Vagina (tissue), 2 donors: ENCODE data around the gene EP300. TPM values are rescaled to one million over a fixed set of nuclear protein-coding genes. Genes with fewer than 3 reads are reported as not detected.
"Not testable (repeated sequence)": the region's sequence is repeated elsewhere in the genome, so short reads cannot be mapped to it uniquely, and the experiment has no call there.

Source experiments
- DNase-seq, 2 donors: peaks; one replicate each; pipeline ENCODE4 v3.0.0-alpha.2; 2017; ENCODE audit errors: extremely low spot score in 2 of 2
- H3K27ac ChIP-seq: fragments of 200-600 bp; sonication (generic); one replicate; pipeline ENCODE4 v1.5.1; 2019
- H3K27me3 ChIP-seq: fragments of 200-600 bp; sonication (generic); one replicate; pipeline ENCODE4 v1.5.1; 2019
- H3K36me3 ChIP-seq, 2 donors: fragments of 200-600 bp; sonication (generic); one replicate each; pipeline ENCODE4 v1.5.1; 2017 to 2019
- H3K4me1 ChIP-seq: fragments of 200-600 bp; sonication (generic); one replicate; pipeline ENCODE4 v1.5.1; 2019
- H3K4me3 ChIP-seq, 2 donors: fragments of 200-600 bp; sonication (generic); 1 replicate in 1 of 2; 2 replicates in 1 of 2; pipeline ENCODE4 v1.5.1; 2016 to 2019
- H3K9me3 ChIP-seq: fragments of 200-600 bp; sonication (generic); one replicate; pipeline ENCODE4 v1.5.1; 2019
- CTCF ChIP-seq, 3 experiments: fragments of 450-650 bp in 2 of 3; fragments of 200-600 bp in 1 of 3; sonication (generic) in 1 of 3; IDR thresholded peaks; one replicate each; pipeline ENCODE4 v1.5.1; 2017 to 2019; ENCODE audit warnings: antibody characterized with exemption in 3 of 3, mild to moderate bottlenecking in 2 of 3, moderate library complexity in 2 of 3
- POLR2A ChIP-seq, 2 donors: fragments of 450-650 bp; IDR thresholded peaks; one replicate each; pipeline ENCODE4 v1.6.1; 2017; ENCODE audit warnings: antibody characterized with exemption in 2 of 2, mild to moderate bottlenecking in 2 of 2, moderate library complexity in 2 of 2
- POLR2AphosphoS5 ChIP-seq, 2 donors: sonication (generic); formaldehyde crosslinking; IDR thresholded peaks; one replicate each; pipeline ENCODE4 v1.9.0; 2017; ENCODE audit warnings: antibody characterized with exemption in 2 of 2, mild to moderate bottlenecking in 2 of 2, low read depth in 1 of 2; ENCODE audit not compliant: insufficient read depth in 1 of 2
- intact Hi-C: fragments of 100-400 bp; cut with DNase I; formaldehyde crosslinking; loops from one replicate; pipeline ENCODE4 v1.15.1; 2023
- total RNA-seq: library from RNA; depleted of rRNA; stranded (reverse); fragments of >200 nt; gene quantifications from one replicate; pipeline ENCODE4 v1.2.3, GENCODE V29; 2016

Gene EP300
- total RNA-seq, 1 donor from 2014 or later: 99.9 TPM

GRCh38 chr22:41175546-41175945 is 83.2 kb downstream of the EP300 start:
- intact Hi-C loops: no loop called here
- TF ChIP-seq POLR2A (IDR thresholded peaks at IDR 0.05) (no peak), POLR2AphosphoS5 (IDR thresholded peaks at IDR 0.05; ENCODE audit: insufficient read depth in 1 of 2, low read depth in 1 of 2) (no peak), CTCF (IDR thresholded peaks at IDR 0.05) (no peak)
- H3K4me3 ChIP-seq: no peak overlapping the region
- peaks cover 7 to 81% of the 10 kb centered on the region in 2 donors for H3K36me3 ChIP-seq
- H3K27me3 ChIP-seq: no peaks in the 10 kb centered on the region
- H3K4me1 ChIP-seq: no peaks in the 10 kb centered on the region
- no peak overlapping the region for H3K27ac ChIP-seq
- H3K9me3 ChIP-seq: no peaks in the 10 kb centered on the region
- DNase-seq: no peak

- Histone ChIP-seq H3K4me3 (no peak overlapping the region), H3K36me3 (peaks cover 7 to 67% of the 10 kb centered on the region in 2 donors), H3K27me3 (no peaks in the 10 kb centered on the region), H3K27ac (no peak overlapping the region), H3K4me1 (peaks cover 7% of the 10 kb centered on the region), H3K9me3 (no peaks in the 10 kb centered on the region)
- intact Hi-C loops: no loop called here
- no peak for DNase-seq
- TF ChIP-seq POLR2AphosphoS5 (IDR thresholded peaks at IDR 0.05; ENCODE audit: insufficient read depth in 1 of 2, low read depth in 1 of 2) (no peak), POLR2A (IDR thresholded peaks at IDR 0.05) (no peak), CTCF (IDR thresholded peaks at IDR 0.05) (no peak)
These were observed 84.7 kb downstream of the EP300 start for GRCh38 chr22:41177040-41177621.

- no peak overlapping the region for H3K27ac ChIP-seq
- H3K9me3 ChIP-seq: no peaks in the 10 kb centered on the region
- no peaks in the 10 kb centered on the region for H3K27me3 ChIP-seq
- H3K36me3 ChIP-seq: peaks cover 7 to 61% of the 10 kb centered on the region in 2 donors
- H3K4me3 ChIP-seq: no peak overlapping the region
- H3K4me1 ChIP-seq: peaks cover 7% of the 10 kb centered on the region
- peak in 1 of 2 donors; percentile 7 for TF ChIP-seq POLR2AphosphoS5 (IDR thresholded peaks at IDR 0.05; ENCODE audit: insufficient read depth in 1 of 2, low read depth in 1 of 2)
- TF ChIP-seq POLR2A (IDR thresholded peaks at IDR 0.05): no peak
- TF ChIP-seq CTCF (IDR thresholded peaks at IDR 0.05): no peak
- intact Hi-C loops: no loop called here
- no peak for DNase-seq
These were observed 85.4 kb downstream of the EP300 start for GRCh38 chr22:41177622-41178424.

GRCh38 chr22:41178425-41178975 is 86.1 kb downstream of the EP300 start:
- no peaks in the 10 kb centered on the region for H3K9me3 ChIP-seq
- no peak for DNase-seq
- H3K4me1 ChIP-seq: peaks cover 7% of the 10 kb centered on the region
- no peak overlapping the region for H3K4me3 ChIP-seq
- peaks cover 7 to 54% of the 10 kb centered on the region in 2 donors for H3K36me3 ChIP-seq
- intact Hi-C loops: no loop called here
- no peak overlapping the region for H3K27ac ChIP-seq
- TF ChIP-seq CTCF (IDR thresholded peaks at IDR 0.05) (no peak), POLR2AphosphoS5 (IDR thresholded peaks at IDR 0.05; ENCODE audit: insufficient read depth in 1 of 2, low read depth in 1 of 2) (peak in 1 of 2 donors; percentile 8)
- H3K27me3 ChIP-seq: no peaks in the 10 kb centered on the region

- H3K36me3 ChIP-seq: peaks cover 4 to 37% of the 10 kb centered on the region in 2 donors
- H3K27me3 ChIP-seq, intact Hi-C loops: not testable (repeated sequence)
These were observed 88.0 kb downstream of the EP300 start for GRCh38 chr22:41180362-41180761.

More at GRCh38 chr22:41180362-41180761, 88.0 kb downstream of the EP300 start:
- not testable (repeated sequence) for H3K27ac ChIP-seq, H3K4me3 ChIP-seq, H3K9me3 ChIP-seq, H3K4me1 ChIP-seq, DNase-seq
